ENCODE results near the gene GLIS1. TPM values are rescaled to one million over a fixed set of nuclear protein-coding genes. Genes with fewer than 3 reads are reported as not detected.

The GLIS1 gene
- total and polyA plus RNA-seq, 10 of the 15 experiments (the other 5 are each of a cell fraction or from before 2014, with no cell fraction given): not detected

- Histone ChIP-seq H3K4me1 (ENCODE audit: control insufficient read depth, insufficient read depth, low read length) (no peaks in the 10 kb centered on the region), H3K79me2 (ENCODE audit: control insufficient read depth, insufficient read depth, low read length) (no peaks in the 10 kb centered on the region), H3K36me3 (ENCODE audit: control insufficient read depth in 2 of 2, insufficient read depth in 2 of 2, low read length in 1 of 2) (no peaks in the 10 kb centered on the region), H3K4me2 (ENCODE audit: control insufficient read depth, insufficient read depth) (no peak overlapping the region), H3K9me3 (replicated peaks; ENCODE audit: control insufficient read depth, insufficient read depth, low read length) (no peaks in the 10 kb centered on the region), H2AFZ (ENCODE audit: control insufficient read depth, low read depth, low read length) (no peak overlapping the region), H3K27ac (ENCODE audit: control insufficient read depth, insufficient read depth) (no peak overlapping the region), H4K20me1 (ENCODE audit: control insufficient read depth, insufficient read depth) (no peaks in the 10 kb centered on the region), H3K9ac (ENCODE audit: control insufficient read depth, insufficient read depth, low read length) (no peak overlapping the region), H3K4me3 (no peak overlapping the region), H3K27me3 (replicated peaks in 1 of 2; ENCODE audit: control insufficient read depth in 2 of 2, insufficient read depth in 2 of 2, low read length in 1 of 2) (no peaks in the 10 kb centered on the region; a peak in 1 of 4 replicates)
- DNase-seq (ENCODE audit: low read depth, low spot score) (no peak), FAIRE-seq (no peak), ATAC-seq (no peak)
- POLR2A ChIA-PET: no interaction called here
- 29% methylated on average over 22 of the region's 22 CpGs for WGBS (ENCODE audit: insufficient coverage, insufficient replicate concordance, low lambda C conversion rate, missing lambda C conversion rate)
- intact Hi-C loops (cut with micrococcal nuclease; ENCODE audit: unreplicated experiment): no loop called here
- in situ Hi-C loops (cut with MboI): no loop called here
- RAD21 ChIA-PET (ENCODE audit: unreplicated experiment): no interaction called here
- CTCF ChIA-PET: no interaction called here
- SMC1A ChIA-PET (ENCODE audit: uncharacterized antibody, unreplicated experiment): no interaction called here
- BruUV-seq (replicated peaks): no TSS peak
- TF ChIP-seq CEBPB (IDR thresholded peaks at IDR 0.05; ENCODE audit: borderline replicate concordance in 1 of 2, low read depth in 2 of 2, low read length in 2 of 2) (no peak), MYB (IDR thresholded peaks at IDR 0.05; ENCODE audit: borderline replicate concordance, low read depth, low read length) (no peak), CHD4 (IDR thresholded peaks at IDR 0.05) (no peak), KDM1A (IDR thresholded peaks at IDR 0.05; ENCODE audit: borderline replicate concordance) (no peak), FOXM1 (IDR thresholded peaks at IDR 0.05; ENCODE audit: low read depth, low read length) (no peak), YY1 (IDR thresholded peaks at IDR 0.05; ENCODE audit: low read depth, low read length) (no peak), ZNF24 (IDR thresholded peaks at IDR 0.05) (no peak), E2F8 (IDR thresholded peaks at IDR 0.05; ENCODE audit: low read depth, partially characterized antibody) (no peak), ETV6 (conservative IDR thresholded peaks at IDR 0.05 in 1 of 2, IDR thresholded peaks at IDR 0.05 in 1 of 2; ENCODE audit: borderline replicate concordance in 1 of 2, low read depth in 1 of 2) (no peak), CHD1 (IDR thresholded peaks at IDR 0.05; ENCODE audit: low read depth, low read length) (no peak), RBBP5 (conservative IDR thresholded peaks at IDR 0.05) (no peak), CBX5 (IDR thresholded peaks at IDR 0.05; ENCODE audit: low read depth) (no peak), PAX5 (IDR thresholded peaks at IDR 0.05; ENCODE audit: borderline replicate concordance, low read depth, low read length) (no peak), PRDM15 (CRISPR knock-in tag; IDR thresholded peaks at IDR 0.05) (no peak)
Measured at GRCh38 chr1:53620061-53620855, 118.7 kb downstream of the GLIS1 start.

Data from GM12878 (cell line).